Large intestine (tissue), 3 donors: Measurements from ENCODE around the gene FKBP1A. TPM values are rescaled to one million over a fixed set of nuclear protein-coding genes. Genes with fewer than 3 reads are reported as not detected.
A peak's percentile ranks its signal among the peaks of the same experiment; 100 is the strongest.

Source experiments
- DNase-seq, 2 donors: peaks; one replicate each; pipeline versions ENCODE4 v3.0.0 to v3.0.0-alpha.2; 2013
- H3K27ac ChIP-seq: one replicate; pipeline ENCODE4 v1.5.1; 2013; ENCODE audit warnings: low read length
- H3K27me3 ChIP-seq: 2 replicates; pipeline ENCODE4 v1.6.1; 2013; ENCODE audit warnings: low read length; ENCODE audit not compliant: control insufficient read depth, insufficient read depth
- H3K36me3 ChIP-seq: 2 replicates; pipeline ENCODE4 v1.6.1; 2013; ENCODE audit warnings: low read length; ENCODE audit not compliant: control insufficient read depth, insufficient read depth
- H3K4me1 ChIP-seq: one replicate; pipeline ENCODE4 v1.6.1; 2013; ENCODE audit warnings: low read length; ENCODE audit not compliant: control insufficient read depth, insufficient read depth
- H3K4me3 ChIP-seq: one replicate; pipeline ENCODE4 v1.5.1; 2013; ENCODE audit warnings: low read length
- H3K9me3 ChIP-seq: one replicate; pipeline ENCODE4 v1.6.1; 2013; ENCODE audit warnings: mild to moderate bottlenecking, low read depth, low read length, moderate library complexity; ENCODE audit not compliant: control insufficient read depth
- WGBS: methylation state at CpG from one replicate; pipeline ENCODE4 v1.1.5; 2013; ENCODE audit warnings: low lambda C conversion rate; ENCODE audit not compliant: insufficient coverage; 5-methylcytosine and 5-hydroxymethylcytosine counted together
- polyA plus RNA-seq: library from polyadenylated mRNA; unstranded; fragments of 120-200 nt; gene quantifications from one replicate; pipeline ENCODE4 v1.2.1, GENCODE V29; 2013

FKBP1A gene
- polyA plus RNA-seq, 1 donor: 259 TPM

- Histone ChIP-seq H3K36me3 (no peaks in the 10 kb centered on the region), H3K27ac (peak overlapping the region; percentile 98), H3K4me1 (peaks cover 46% of the 10 kb centered on the region), H3K4me3 (peak overlapping the region; percentile 88), H3K27me3 (no peaks in the 10 kb centered on the region), H3K9me3 (no peaks in the 10 kb centered on the region)
- WGBS: 100% methylated on average over 1 of the region's 10 CpGs
- no peak for DNase-seq
These were observed 66.6 kb downstream of the FKBP1A start for GRCh38 chr20:1326031-1326930.

- H3K27ac ChIP-seq: peak overlapping the region; percentile 98
- no CpG with 5 or more reads among the region's 56 CpGs for WGBS
- no peaks in the 10 kb centered on the region for H3K27me3 ChIP-seq
- peak; percentile 96 for DNase-seq
- H3K36me3 ChIP-seq: no peaks in the 10 kb centered on the region
- H3K4me1 ChIP-seq: peaks cover 43% of the 10 kb centered on the region
- H3K9me3 ChIP-seq: no peaks in the 10 kb centered on the region
- H3K4me3 ChIP-seq: peak overlapping the region; percentile 88
These were observed 67.5 kb downstream of the FKBP1A start for GRCh38 chr20:1325173-1326030.

- no peak for DNase-seq
- peaks cover 37% of the 10 kb centered on the region for H3K4me1 ChIP-seq
- no peaks in the 10 kb centered on the region for H3K27me3 ChIP-seq
- peaks cover 5% of the 10 kb centered on the region for H3K36me3 ChIP-seq
- H3K27ac ChIP-seq: peak overlapping the region; percentile 98
- no peaks in the 10 kb centered on the region for H3K9me3 ChIP-seq
- peak overlapping the region; percentile 88 for H3K4me3 ChIP-seq
- 0% methylated on average over 2 of the region's 15 CpGs for WGBS
These were observed 68.2 kb downstream of the FKBP1A start for GRCh38 chr20:1324598-1325172.

- H3K4me3 ChIP-seq: no peak overlapping the region
- H3K27ac ChIP-seq: no peak overlapping the region
- peaks cover 6% of the 10 kb centered on the region for H3K36me3 ChIP-seq
- DNase-seq: no peak
- peaks cover 30% of the 10 kb centered on the region for H3K4me1 ChIP-seq
- no peaks in the 10 kb centered on the region for H3K9me3 ChIP-seq
- no CpG with 5 or more reads among the region's 12 CpGs for WGBS
- no peaks in the 10 kb centered on the region for H3K27me3 ChIP-seq
These were observed 68.8 kb downstream of the FKBP1A start for GRCh38 chr20:1323830-1324597.

- WGBS: no CpG with 5 or more reads among the region's 6 CpGs
- peak overlapping the region; percentile 33 for H3K27ac ChIP-seq
These were observed 69.6 kb downstream of the FKBP1A start for GRCh38 chr20:1323256-1323655.

GRCh38 chr20:1322511-1323245, 70.2 kb downstream of the FKBP1A start:
- no peak for DNase-seq
- Histone ChIP-seq H3K4me3 (no peak overlapping the region), H3K27ac (peak overlapping the region; percentile 33), H3K36me3 (peaks cover 6% of the 10 kb centered on the region), H3K27me3 (no peaks in the 10 kb centered on the region), H3K9me3 (no peaks in the 10 kb centered on the region), H3K4me1 (peaks cover 19% of the 10 kb centered on the region)
- 89% methylated on average over 3 of the region's 11 CpGs for WGBS

More at GRCh38 chr20:1323256-1323655, 69.6 kb downstream of the FKBP1A start:
- H3K9me3 ChIP-seq: no peaks in the 10 kb centered on the region
- DNase-seq: no peak
- H3K4me3 ChIP-seq: no peak overlapping the region
- H3K27me3 ChIP-seq: no peaks in the 10 kb centered on the region
- peaks cover 25% of the 10 kb centered on the region for H3K4me1 ChIP-seq
- H3K36me3 ChIP-seq: peaks cover 6% of the 10 kb centered on the region

- DNase-seq: no peak
- H3K4me3 ChIP-seq: no peak overlapping the region
- H3K27ac ChIP-seq: no peak overlapping the region
- H3K36me3 ChIP-seq: peaks cover 8% of the 10 kb centered on the region
- WGBS: no CpG with 5 or more reads among the region's 4 CpGs
- H3K4me1 ChIP-seq: peaks cover 8% of the 10 kb centered on the region
- H3K9me3 ChIP-seq: no peaks in the 10 kb centered on the region
- no peaks in the 10 kb centered on the region for H3K27me3 ChIP-seq
These were observed 71.3 kb downstream of the FKBP1A start for GRCh38 chr20:1321654-1321939.

GRCh38 chr20:1320902-1321653, 71.8 kb downstream of the FKBP1A start:
- Histone ChIP-seq H3K27ac (no peak overlapping the region), H3K27me3 (no peaks in the 10 kb centered on the region), H3K36me3 (peaks cover 8% of the 10 kb centered on the region), H3K4me1 (peaks cover 3% of the 10 kb centered on the region), H3K4me3 (no peak overlapping the region), H3K9me3 (no peaks in the 10 kb centered on the region)
- no peak for DNase-seq
- no CpG with 5 or more reads among the region's 17 CpGs for WGBS

GRCh38 chr20:1320016-1320415, 72.8 kb downstream of the FKBP1A start:
- Histone ChIP-seq H3K4me1 (peaks cover 2% of the 10 kb centered on the region), H3K27me3 (no peaks in the 10 kb centered on the region), H3K9me3 (no peaks in the 10 kb centered on the region), H3K36me3 (peaks cover 8% of the 10 kb centered on the region), H3K4me3 (no peak overlapping the region), H3K27ac (no peak overlapping the region)
- no CpG with 5 or more reads among the region's 6 CpGs for WGBS
- DNase-seq: no peak
